Heart left ventricle (tissue), 16 donors: ENCODE measurements around the gene TADA2A. TPM values are rescaled to one million over a fixed set of nuclear protein-coding genes. Genes with fewer than 3 reads are reported as not detected.

Source experiments
- ATAC-seq, 4 donors: fragments of 200-7000 bp; cut with Tn5 transposase; one replicate each; pipeline ENCODE4 v1.9.1; 2020 to 2022; ENCODE audit warnings: moderate library complexity in 4 of 4, mild to moderate bottlenecking in 3 of 4, moderate number of reproducible peaks in 1 of 4
- DNase-seq, 5 donors: peaks; one replicate each; pipeline ENCODE4 v3.0.0-alpha.2; 2020
- H3K27ac ChIP-seq, 12 donors: fragments of 200-600 bp; sonication (generic) in 4 of 12; one replicate each; pipeline versions ENCODE4 v1.5.0 to v1.8.0; 2016 to 2022; ENCODE audit warnings: mild to moderate bottlenecking in 2 of 12
- H3K27me3 ChIP-seq, 9 donors: fragments of 200-600 bp; sonication (generic) in 2 of 9; one replicate each; pipeline versions ENCODE4 v1.5.1 to v1.8.0; 2016 to 2022; ENCODE audit warnings: mild to moderate bottlenecking in 3 of 9
- H3K36me3 ChIP-seq, 9 donors: fragments of 200-600 bp; sonication (generic) in 2 of 9; one replicate each; pipeline versions ENCODE4 v1.5.0 to v1.8.0; 2018 to 2022; ENCODE audit warnings: mild to moderate bottlenecking in 2 of 9
- H3K4me1 ChIP-seq, 12 donors: fragments of 200-600 bp; sonication (generic) in 4 of 12; one replicate each; pipeline versions ENCODE4 v1.5.0 to v1.8.0; 2016 to 2022; ENCODE audit warnings: mild to moderate bottlenecking in 3 of 12
- H3K4me3 ChIP-seq, 12 donors: fragments of 200-600 bp; sonication (generic) in 4 of 12; one replicate each; pipeline versions ENCODE4 v1.5.0 to v1.8.0; 2017 to 2022; ENCODE audit warnings: mild to moderate bottlenecking in 9 of 12, moderate library complexity in 4 of 12
- H3K9me3 ChIP-seq, 12 donors: fragments of 200-600 bp; sonication (generic) in 4 of 12; one replicate each; pipeline versions ENCODE4 v1.5.0 to v1.8.0; 2016 to 2022; ENCODE audit warnings: mild to moderate bottlenecking in 1 of 12
- POLR2A ChIP-seq, 2 donors: fragments of 450-650 bp; IDR thresholded peaks; one replicate each; pipeline ENCODE4 v1.6.1; 2017; ENCODE audit warnings: antibody characterized with exemption in 2 of 2, mild to moderate bottlenecking in 2 of 2, moderate library complexity in 2 of 2
- WGBS, 4 donors: extraction: QIAGEN DNeasy Blood & Tissue Kit in 2 of 4; methylation state at CpG; one replicate each; pipeline versions ENCODE4 v1.1.5 to v1.1.7; 2013 to 2018; 5-methylcytosine and 5-hydroxymethylcytosine counted together
- intact Hi-C, 10 donors: fragments of 100-400 bp; cut with DNase I; formaldehyde crosslinking; loops; one replicate each; pipeline versions ENCODE4 v1.11.1 to v1.14.2; 2022
- polyA plus RNA-seq, 2 donors: library from polyadenylated mRNA; stranded (reverse); fragments of 200-250 nt; gene quantifications; one replicate each; pipeline ENCODE4 v1.2.3, GENCODE V29; 2013
- total RNA-seq, 9 donors: library from RNA; depleted of rRNA in 2 of 9; stranded (reverse); fragments of >200 nt in 2 of 9; fragmentation: NEBNext Ultra II Directional in 3 of 9; extraction: Animal tissue kit (Norgen Biotek cat#: 25700) in 3 of 9; gene quantifications; one replicate each; pipeline versions ENCODE4 v1.1.0 to v1.2.4, GENCODE V29; 2016 to 2023
- TF ChIP-seq, protein P1 (sequence below), 12 donors: fragments of 200-600 bp; sonication (generic) in 4 of 12; IDR thresholded peaks; one replicate each; pipeline versions ENCODE4 v1.5.0 to v1.8.0; 2018 to 2022; ENCODE audit warnings: antibody characterized with exemption in 12 of 12, mild to moderate bottlenecking in 5 of 12
- donor health status: ischemic (EF 13 %, LVEDD 7.1; RV severe dilation, severe dysfunction).
- donor health status: healthy with polysubstance abuse.
- donor health status: DM: no; HTN: yes; CAD: no.
- donor health status: DM: no; HTN: no; CAD: no.
- donor health status: ischemic (EF 25% LVEDD 6.9; RV normal size, moderate dysfunction).
- donor health status: ischemic (EF 25% LVEDD 5.7; RV mildly dilated, moderate dysfunction).
- donor health status: healthy.
- donor health status: DM: yes; HTN: yes; CAD: no.
- donor health status: ischemic (EF 35%, LVEDD 5.7; RV mildly dilated, moderate dysfunction).
- donor health status: nonischemic (EF 11% LVEDD 7.7; RV severe dilation, severe dysfunction).
- donor health status: DM: yes; HTN: yes; CAD: no.
- donor health status: PGD.
- donor health status: ischemic (EF 29% LVEDD 5.4; RV normal size, mild dysfunction).
- donor health status: nonischemic (EF 23%, LVEDD 6.1; RV moderate dilation, normal function).

TADA2A gene
- total and polyA plus RNA-seq, 11 donors: 5.7 to 19.4 (median 12.5) TPM

DNA sequence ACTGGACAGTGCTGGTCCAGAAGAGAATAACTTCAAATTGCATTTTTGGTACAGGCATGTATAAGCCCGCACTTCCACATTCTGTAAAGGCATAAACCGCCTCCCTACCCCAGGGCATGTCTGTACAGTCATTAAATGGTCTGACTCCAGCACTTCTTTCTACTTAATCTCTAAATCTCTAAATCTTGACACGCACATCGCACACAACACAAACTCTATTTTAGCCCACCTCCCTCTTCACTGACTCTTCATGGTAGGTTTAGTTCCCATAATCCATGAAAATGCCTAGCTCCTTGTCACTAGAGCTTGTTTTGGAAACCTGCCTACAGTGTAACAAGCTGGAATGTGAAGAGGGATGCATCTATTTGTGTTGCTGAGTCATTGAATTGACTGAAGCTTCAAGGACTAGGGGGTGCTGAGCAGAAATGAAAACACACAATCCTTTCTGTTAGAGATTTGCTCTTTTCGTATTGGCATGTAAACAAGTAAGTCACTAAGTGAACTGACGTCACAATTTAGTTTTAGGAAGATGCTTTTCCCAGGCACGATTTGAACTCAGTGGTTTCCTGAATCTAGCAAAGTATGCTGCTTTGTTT is 81.4 kb downstream of the TADA2A start:
- intact Hi-C loops: loop anchor here in 1 of 10 donors (10.0 kb wide), 1 partner anchor 893 kb away; the partner anchor contains the start of gene DHRS11
- ATAC-seq: peak in 3 of 4 donors; percentile 11 to 45 (median 36)
- Histone ChIP-seq H3K36me3 (no peaks in the 10 kb centered on the region), H3K9me3 (no peaks in the 10 kb centered on the region), H3K4me1 (peaks cover 3 to 48% (median 29%) of the 10 kb centered on the region in 12 donors), H3K27me3 (no peaks in the 10 kb centered on the region), H3K4me3 (peak overlapping the region; percentile 71 to 97 (median 90)), H3K27ac (peak overlapping the region in 11 of 12 donors; percentile 84 to 94 (median 90))
- DNase-seq: no peak
- 29 to 36% (median 31%) methylated on average over 7 of the region's 7 CpGs for WGBS, 4 donors
- TF ChIP-seq, protein P1, sequence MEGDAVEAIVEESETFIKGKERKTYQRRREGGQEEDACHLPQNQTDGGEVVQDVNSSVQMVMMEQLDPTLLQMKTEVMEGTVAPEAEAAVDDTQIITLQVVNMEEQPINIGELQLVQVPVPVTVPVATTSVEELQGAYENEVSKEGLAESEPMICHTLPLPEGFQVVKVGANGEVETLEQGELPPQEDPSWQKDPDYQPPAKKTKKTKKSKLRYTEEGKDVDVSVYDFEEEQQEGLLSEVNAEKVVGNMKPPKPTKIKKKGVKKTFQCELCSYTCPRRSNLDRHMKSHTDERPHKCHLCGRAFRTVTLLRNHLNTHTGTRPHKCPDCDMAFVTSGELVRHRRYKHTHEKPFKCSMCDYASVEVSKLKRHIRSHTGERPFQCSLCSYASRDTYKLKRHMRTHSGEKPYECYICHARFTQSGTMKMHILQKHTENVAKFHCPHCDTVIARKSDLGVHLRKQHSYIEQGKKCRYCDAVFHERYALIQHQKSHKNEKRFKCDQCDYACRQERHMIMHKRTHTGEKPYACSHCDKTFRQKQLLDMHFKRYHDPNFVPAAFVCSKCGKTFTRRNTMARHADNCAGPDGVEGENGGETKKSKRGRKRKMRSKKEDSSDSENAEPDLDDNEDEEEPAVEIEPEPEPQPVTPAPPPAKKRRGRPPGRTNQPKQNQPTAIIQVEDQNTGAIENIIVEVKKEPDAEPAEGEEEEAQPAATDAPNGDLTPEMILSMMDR (IDR thresholded peaks at IDR 0.05): no peak
- TF ChIP-seq POLR2A (IDR thresholded peaks at IDR 0.05): no peak

DNA sequence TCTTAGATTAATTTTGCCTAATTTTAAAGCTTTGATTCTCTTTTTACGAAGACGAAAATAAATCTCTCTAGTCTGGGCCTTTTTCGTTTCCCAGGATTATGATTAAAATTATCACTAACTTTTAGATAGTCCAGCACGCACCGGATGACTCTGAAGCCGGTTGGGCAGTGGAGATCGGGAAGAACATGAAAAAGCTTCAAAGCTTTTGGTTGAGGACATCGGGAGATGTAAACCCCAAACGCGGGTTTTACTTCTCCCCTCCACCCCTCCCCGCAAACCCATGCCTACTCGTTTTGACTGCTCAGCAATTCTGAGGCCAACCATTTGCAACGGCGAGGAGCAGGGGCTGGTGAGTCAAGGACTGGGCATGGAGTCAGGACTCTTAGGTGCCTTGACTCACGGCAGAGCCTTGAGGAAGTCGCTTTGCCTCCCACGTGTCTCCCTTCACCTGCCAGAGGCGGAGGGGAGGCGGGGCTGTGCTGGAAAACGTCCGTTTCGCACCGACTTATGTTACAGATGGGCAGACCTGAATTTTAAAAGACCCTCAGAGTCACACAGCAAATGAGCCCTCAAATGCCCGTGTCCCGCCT is 82.0 kb downstream of the TADA2A start:
- peak; percentile 21 to 72 (median 54) for ATAC-seq
- Histone ChIP-seq H3K4me1 (peaks cover 3 to 43% (median 24%) of the 10 kb centered on the region in 12 donors), H3K9me3 (no peaks in the 10 kb centered on the region), H3K36me3 (no peaks in the 10 kb centered on the region), H3K4me3 (peak overlapping the region; percentile 71 to 97 (median 90)), H3K27ac (peak overlapping the region in 11 of 12 donors; percentile 84 to 94 (median 90)), H3K27me3 (no peaks in the 10 kb centered on the region)
- peak; percentile 46 to 84 (median 63) for DNase-seq
- intact Hi-C loops: loop anchor here in 1 of 10 donors (10.0 kb wide), 1 partner anchor 894 kb away; the partner anchor contains the start of gene DHRS11
- TF ChIP-seq POLR2A (IDR thresholded peaks at IDR 0.05): no peak
- TF ChIP-seq, protein P1 (IDR thresholded peaks at IDR 0.05): no peak
- WGBS, 4 donors: 1 to 3% (median 2%) methylated on average over 22 to 25 of the region's 25 CpGs

DNA sequence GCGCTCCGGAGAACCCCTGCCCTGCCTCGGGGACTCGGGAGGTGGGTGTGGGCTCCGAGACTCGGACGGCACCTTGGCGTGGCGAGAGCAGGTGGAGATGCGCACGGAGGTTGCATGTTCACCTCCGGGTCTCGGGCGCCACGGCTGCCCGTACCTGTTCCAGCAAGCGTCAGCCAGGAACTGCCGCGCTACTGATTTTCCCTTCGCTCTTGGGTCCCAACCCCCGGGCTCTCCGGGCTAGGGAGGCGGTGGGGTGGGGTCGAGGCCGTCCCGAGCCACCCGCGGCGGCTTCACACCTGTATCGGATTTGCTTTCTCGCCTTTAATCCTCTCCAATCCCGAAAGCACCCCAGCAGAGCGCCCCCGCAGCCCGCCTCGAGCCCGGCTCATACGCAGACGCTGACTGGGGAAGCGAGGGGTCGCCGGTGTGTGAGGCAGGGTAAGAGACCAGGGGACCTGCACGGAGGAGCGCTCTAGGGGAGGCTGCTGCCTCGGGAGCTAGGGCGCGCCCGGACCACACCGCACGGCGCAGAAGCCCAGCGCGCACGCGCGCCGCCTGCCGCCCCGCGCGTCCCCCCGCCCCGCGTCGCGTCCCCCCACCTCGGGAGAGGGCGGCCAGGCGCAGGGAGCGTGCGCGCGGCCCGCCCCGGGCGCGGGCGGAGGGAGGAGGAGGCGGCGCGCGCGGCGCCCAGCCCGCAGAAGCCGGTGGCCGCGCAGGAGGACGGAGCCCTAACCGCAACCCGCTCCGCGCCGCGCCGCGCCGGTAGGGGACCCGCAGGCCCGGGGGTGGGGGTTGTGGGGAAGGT is 82.7 kb downstream of the TADA2A start, which contains the start of gene DUSP14:
DUSP14 (plus strand) TSS at position 695 of the 805 bp plus-strand sequence. CDS start 22,382 bp downstream, outside the sequence.
- Histone ChIP-seq H3K4me1 (peaks cover 3 to 47% (median 24%) of the 10 kb centered on the region in 12 donors), H3K9me3 (no peaks in the 10 kb centered on the region), H3K27me3 (no peaks in the 10 kb centered on the region), H3K27ac (peak within 1 kb of the TSS; percentile 78 to 95 (median 90)), H3K4me3 (peak within 1 kb of the TSS; percentile 77 to 97 (median 90)), H3K36me3 (no peaks in the 10 kb centered on the region)
- peak in 1 of 2 donors; percentile 69 for TF ChIP-seq POLR2A (IDR thresholded peaks at IDR 0.05)
- TF ChIP-seq, protein P1 (IDR thresholded peaks at IDR 0.05): peak in 1 of 12 donors; percentile 14
- DNase-seq (peak; percentile 82 to 90 (median 87)), ATAC-seq (peak; percentile 60 to 87 (median 82))
- intact Hi-C loops: loop anchor here in 1 of 10 donors (1.0 to 10.0 kb wide), 2 partner anchors 83 to 895 kb away; partner anchors contain the start of genes ACACA, DHRS11 and TADA2A
- WGBS, 4 donors: 0 to 1% (median 0%) methylated on average over 31 to 100 of the region's 100 CpGs
